Activated B cell treated with CpG ODN at 0.5 μM for 24 hours (primary cell): Measurements from ENCODE around the gene ZBTB17. TPM values are rescaled to one million over a fixed set of nuclear protein-coding genes. Genes with fewer than 3 reads are reported as not detected.
A peak's percentile ranks its signal among the peaks of the same experiment; 100 is the strongest.

Experiments used
- ATAC-seq: fragments of 200-7000 bp; cut with Tn5 transposase; one replicate; pipeline ENCODE4 v1.10.0; 2021; ENCODE audit warnings: low read depth, mild to moderate bottlenecking, moderate library complexity
- CTCF ChIA-PET: fragments of 350-600 bp; sonication (Branson Sonifier 250); formaldehyde crosslinking; loops from one replicate; lab custom pipeline; 2021; ENCODE audit warnings: antibody characterized with exemption; lab: Charles Lee
- POLR2A ChIA-PET: fragments of 350-600 bp; sonication (Branson Sonifier 250); formaldehyde crosslinking; loops from one replicate; lab custom pipeline; 2021; ENCODE audit warnings: antibody characterized with exemption; lab: Charles Lee
- DNase-seq: peaks from one replicate; pipeline ENCODE4 v3.0.0; 2022
- H3K27ac Mint-ChIP-seq: one replicate; pipeline ENCODE4 v1.8.0; 2020; ENCODE audit warnings: mixed read lengths
- H3K27me3 Mint-ChIP-seq: one replicate; pipeline ENCODE4 v1.8.0; 2021; ENCODE audit warnings: mixed read lengths
- H3K36me3 Mint-ChIP-seq: one replicate; pipeline ENCODE4 v1.8.0; 2021; ENCODE audit warnings: low read depth, mixed read lengths
- H3K4me1 Mint-ChIP-seq: one replicate; pipeline ENCODE4 v1.8.0; 2021; ENCODE audit warnings: mixed read lengths
- H3K4me3 Mint-ChIP-seq: one replicate; pipeline ENCODE4 v1.8.0; 2020; ENCODE audit warnings: mild to moderate bottlenecking, mixed read lengths
- H3K9me3 Mint-ChIP-seq: one replicate; pipeline ENCODE4 v1.8.0; 2020; ENCODE audit warnings: mixed read lengths
- CTCF ChIP-seq: fragments of 200-600 bp; IDR thresholded peaks from one replicate; pipeline ENCODE4 v1.8.0; 2022; ENCODE audit warnings: antibody characterized with exemption, mild to moderate bottlenecking
- intact Hi-C: fragments of 100-400 bp; cut with micrococcal nuclease; formaldehyde crosslinking; loops from one replicate; pipeline ENCODE4 v1.15.1; 2024
- total RNA-seq: library from RNA; stranded (reverse); gene quantifications from 2 replicates; pipeline ENCODE4 v1.2.3, GENCODE V29; 2022

The ZBTB17 gene
- total RNA-seq, 1 donor from 2014 or later: 121 TPM

DNA sequence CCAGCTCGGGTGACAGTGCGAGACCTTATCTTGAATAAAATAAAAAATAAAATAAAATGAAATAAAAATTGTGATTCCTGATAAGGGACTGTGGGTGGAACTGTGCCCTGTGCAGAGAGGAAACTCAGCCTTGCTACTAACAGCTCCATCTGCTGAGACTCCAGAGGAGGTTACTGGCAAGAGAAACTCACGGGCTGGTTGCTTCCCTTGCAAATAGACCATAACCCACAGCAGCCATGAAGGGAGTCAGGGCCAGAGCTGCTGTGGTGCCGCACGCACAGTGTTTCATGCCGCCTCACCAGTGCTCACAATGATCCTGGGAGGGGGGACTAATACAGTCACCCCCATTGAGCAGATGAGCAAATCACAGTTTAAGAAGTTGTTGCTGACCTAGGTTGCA, 13.7 kb downstream of the ZBTB17 start:
- H3K4me3 Mint-ChIP-seq: peak overlapping the region; percentile 28
- intact Hi-C loops: loop anchor here (2.0 to 10.0 kb wide), 3 partner anchors 15 to 437 kb away; partner anchors contain the start of genes CASP9, DNAJC16, PLEKHM2 and ZBTB17
- ATAC-seq (no peak), DNase-seq (no peak)
- ChIA-PET CTCF (interaction anchor here (1.1 to 3.8 kb wide), 5 partner anchors 11 to 159 kb away, joined by 3 to 17 read pairs (median 7); partner anchors contain the start of gene ZBTB17), POLR2A (interaction anchor here (0.8 to 10.7 kb wide), 6 partner anchors 10 to 158 kb away, joined by 3 to 282 read pairs (median 4); partner anchors contain the start of gene ZBTB17)
- peak overlapping the region; percentile 76 for H3K27ac Mint-ChIP-seq
- no peaks in the 10 kb centered on the region for H3K27me3 Mint-ChIP-seq
- no peak for TF ChIP-seq CTCF
- peaks cover 95% of the 10 kb centered on the region for H3K4me1 Mint-ChIP-seq
- H3K36me3 Mint-ChIP-seq: peaks cover 22% of the 10 kb centered on the region
- H3K9me3 Mint-ChIP-seq: no peaks in the 10 kb centered on the region

DNA sequence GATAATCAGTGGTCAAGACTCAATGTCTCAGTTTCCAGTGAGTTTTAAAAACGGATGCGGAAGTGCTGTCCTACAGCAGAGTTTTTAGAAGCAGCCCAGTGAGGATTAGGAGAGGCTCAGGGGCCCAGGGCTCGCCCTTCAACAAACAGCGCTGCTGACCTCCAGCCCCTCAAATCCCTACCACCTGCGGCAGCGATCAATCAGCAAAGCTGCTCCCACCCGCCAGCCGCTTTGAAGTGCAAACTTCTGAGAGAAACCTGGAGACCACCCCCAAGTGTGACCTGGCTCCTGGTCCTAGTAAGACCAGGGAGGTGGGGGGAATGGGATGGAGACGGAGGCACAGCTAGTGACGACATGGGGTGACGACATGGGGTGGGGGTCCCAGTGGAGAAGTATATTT, 14.4 kb downstream of the ZBTB17 start:
- Mint-ChIP-seq H3K36me3 (peaks cover 26% of the 10 kb centered on the region), H3K4me3 (no peak overlapping the region), H3K4me1 (peaks cover 91% of the 10 kb centered on the region), H3K27ac (peak overlapping the region; percentile 24), H3K27me3 (no peaks in the 10 kb centered on the region), H3K9me3 (no peaks in the 10 kb centered on the region)
- ChIA-PET CTCF (interaction anchor here (1.1 to 3.8 kb wide), 5 partner anchors 10 to 158 kb away, joined by 3 to 17 read pairs (median 7); partner anchors contain the start of gene ZBTB17), POLR2A (interaction anchor here (0.8 to 10.7 kb wide), 5 partner anchors 10 to 23 kb away, joined by 3 to 282 read pairs (median 5); partner anchors contain the start of gene ZBTB17)
- no peak for TF ChIP-seq CTCF
- intact Hi-C loops: loop anchor here (10.0 kb wide), 2 partner anchors 277 to 437 kb away; partner anchors contain the start of genes CASP9, DNAJC16 and PLEKHM2
- ATAC-seq (no peak), DNase-seq (no peak)

DNA sequence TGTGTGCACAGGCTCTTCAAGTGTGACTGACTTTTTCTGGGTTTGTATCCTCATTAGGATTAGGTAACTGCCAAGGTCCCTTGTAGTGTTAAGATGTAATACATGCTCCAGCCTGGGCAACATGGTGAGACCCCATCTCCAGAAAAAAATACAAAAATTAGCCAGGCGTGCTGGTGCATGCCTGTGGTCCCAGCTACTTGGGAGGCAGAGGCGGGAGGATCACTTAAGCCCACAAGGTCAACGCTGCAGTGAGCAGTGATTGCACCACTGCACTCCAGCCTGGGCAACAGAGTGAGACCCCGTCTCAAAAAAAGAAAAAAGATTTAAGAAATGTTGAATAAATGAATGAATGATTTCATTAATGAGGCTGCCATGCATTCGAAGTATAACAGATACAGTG, 15.1 kb downstream of the ZBTB17 start:
- POLR2A ChIA-PET: interaction anchor here (1.1 to 10.7 kb wide), 3 partner anchors 14 to 124 kb away, joined by 3 to 282 read pairs (median 10); partner anchors contain the start of gene ZBTB17
- CTCF ChIA-PET: no interaction called here
- no peak for DNase-seq
- Mint-ChIP-seq H3K27me3 (no peaks in the 10 kb centered on the region), H3K9me3 (no peaks in the 10 kb centered on the region), H3K4me1 (peaks cover 91% of the 10 kb centered on the region), H3K4me3 (no peak overlapping the region), H3K27ac (no peak overlapping the region), H3K36me3 (peaks cover 27% of the 10 kb centered on the region)
- intact Hi-C loops: loop anchor here (10.0 kb wide), 2 partner anchors 276 to 436 kb away; partner anchors contain the start of genes CASP9, DNAJC16 and PLEKHM2
- no peak for TF ChIP-seq CTCF
- no peak for ATAC-seq

- CTCF ChIA-PET: interaction anchor here (0.9 to 2.7 kb wide), 3 partner anchors 16 to 156 kb away, joined by 3 to 10 read pairs (median 4); partner anchors contain the start of gene ZBTB17
- peaks cover 83% of the 10 kb centered on the region for H3K4me1 Mint-ChIP-seq
- H3K27ac Mint-ChIP-seq: peak overlapping the region; percentile 69
- H3K9me3 Mint-ChIP-seq: no peaks in the 10 kb centered on the region
- H3K27me3 Mint-ChIP-seq: no peaks in the 10 kb centered on the region
- intact Hi-C loops: loop anchor here (10.0 kb wide), 3 partner anchors 95 to 435 kb away; partner anchors contain the start of genes CASP9, DNAJC16 and PLEKHM2
- no peak for ATAC-seq
- TF ChIP-seq CTCF: no peak
- POLR2A ChIA-PET: interaction anchor here (1.1 to 10.7 kb wide), 4 partner anchors 10 to 123 kb away, joined by 3 to 282 read pairs (median 13); partner anchors contain the start of gene ZBTB17
- no peak overlapping the region for H3K4me3 Mint-ChIP-seq
- DNase-seq: no peak
- H3K36me3 Mint-ChIP-seq: peaks cover 30% of the 10 kb centered on the region
Observed at GRCh38 chr1:15959827-15960446, 16.0 kb downstream of the ZBTB17 start.
